ENCODE data around the gene FYN.

The FYN gene

GRCh38 chr6:111722179-111722731 lies 151.0 kb downstream of the FYN start:
- DNase-seq = no peak

GRCh38 chr6:111721753-111722154 lies 151.5 kb downstream of the FYN start:
- DNase-seq = peak in 2 of 6 experiments; percentile 22 to 32

- no peak for DNase-seq
Observed at GRCh38 chr6:111720931-111721496, 152.2 kb downstream of the FYN start.

- DNase-seq = no peak
Observed at GRCh38 chr6:111718990-111719389, 154.3 kb downstream of the FYN start.

- no peak for DNase-seq
Observed at GRCh38 chr6:111718326-111718725, 154.9 kb downstream of the FYN start.

GRCh38 chr6:111717621-111718020 lies 155.6 kb downstream of the FYN start:
- DNase-seq = no peak

GRCh38 chr6:111716325-111716724 lies 156.9 kb downstream of the FYN start:
- no peak for DNase-seq

GRCh38 chr6:111715321-111715720 lies 157.9 kb downstream of the FYN start:
- DNase-seq = peak; percentile 19 to 60 (median 37)

- DNase-seq = no peak
Observed at GRCh38 chr6:111714416-111715270, 158.6 kb downstream of the FYN start.

- DNase-seq = no peak
Observed at GRCh38 chr6:111713811-111714210, 159.4 kb downstream of the FYN start.

- no peak for DNase-seq
Observed at GRCh38 chr6:111713236-111713635, 160.0 kb downstream of the FYN start.

GRCh38 chr6:111711984-111712752 lies 161.1 kb downstream of the FYN start:
- DNase-seq = peak in 3 of 6 experiments; percentile 17 to 34 (median 21)

GRCh38 chr6:111711476-111711875 lies 161.8 kb downstream of the FYN start:
- no peak for DNase-seq

- DNase-seq = no peak
Observed at GRCh38 chr6:111710911-111711310, 162.3 kb downstream of the FYN start.

- DNase-seq = peak in 1 of 6 experiments; percentile 39
Observed at GRCh38 chr6:111710439-111710838, 162.8 kb downstream of the FYN start.

- peak; percentile 22 to 80 (median 60) for DNase-seq
Observed at GRCh38 chr6:111709615-111710398, 163.4 kb downstream of the FYN start.

GRCh38 chr6:111709201-111709600 lies 164.1 kb downstream of the FYN start:
- no peak for DNase-seq

- DNase-seq = no peak
Observed at GRCh38 chr6:111707773-111708172, 165.5 kb downstream of the FYN start.

GRCh38 chr6:111706841-111707391 lies 166.3 kb downstream of the FYN start:
- DNase-seq = no peak

GRCh38 chr6:111703723-111704122 lies 169.5 kb downstream of the FYN start:
- no peak for DNase-seq

- DNase-seq = no peak
Observed at GRCh38 chr6:111702268-111702667, 171.0 kb downstream of the FYN start.

- DNase-seq = no peak
Observed at GRCh38 chr6:111701146-111701545, 172.1 kb downstream of the FYN start.

Measured in stimulated activated naive CD4-positive, alpha-beta T cell (primary cell).